ENCODE results near the gene POLE2.
"Not testable (repeated sequence)": the region's sequence is repeated elsewhere in the genome, so short reads cannot be mapped to it uniquely, and the experiment has no call there.

Gene POLE2

DNA sequence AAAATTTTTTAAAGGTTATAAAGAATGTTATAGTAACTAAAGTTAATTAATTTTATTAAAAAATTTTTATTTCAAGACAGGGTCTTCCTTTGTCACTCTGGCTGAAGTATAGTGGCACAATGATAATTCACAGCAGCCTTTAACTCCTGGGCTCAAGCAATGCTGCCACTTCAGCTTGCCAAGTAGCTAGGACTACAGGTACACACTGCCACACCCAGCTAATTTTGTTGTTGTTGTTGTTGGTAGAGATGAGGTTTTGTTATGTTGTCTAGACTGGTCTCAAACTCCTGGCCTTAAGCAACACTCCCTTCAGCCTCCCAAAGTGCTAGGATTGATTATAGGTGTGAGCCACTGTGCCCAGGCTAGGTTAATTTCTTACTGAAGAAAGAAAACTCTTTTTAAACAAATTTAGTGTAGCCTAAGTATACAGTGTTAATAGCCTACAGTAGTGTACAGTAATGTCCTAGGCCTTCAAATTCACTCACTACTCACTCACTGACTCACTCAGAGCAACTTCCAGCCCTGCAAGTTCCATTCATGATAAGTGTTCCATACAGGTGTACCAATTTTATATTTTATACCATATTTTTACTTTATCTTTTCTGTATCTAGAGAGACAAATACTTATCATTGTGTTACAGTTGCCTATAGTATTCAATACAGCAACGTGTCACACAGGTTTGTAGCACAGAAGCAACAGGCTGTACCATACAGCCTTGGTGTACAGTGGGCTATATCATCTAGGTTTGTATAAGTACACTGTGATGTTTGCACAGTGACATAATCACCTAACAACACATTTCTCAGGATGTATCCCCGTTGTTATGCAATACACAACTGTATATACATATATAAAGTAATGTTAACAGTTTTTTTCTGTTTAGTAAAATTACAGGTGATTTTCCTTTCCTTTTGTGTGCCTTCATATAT is 28.2 kb downstream of the POLE2 start:
- no peak for DNase-seq (ENCODE audit: low spot score)

DNA sequence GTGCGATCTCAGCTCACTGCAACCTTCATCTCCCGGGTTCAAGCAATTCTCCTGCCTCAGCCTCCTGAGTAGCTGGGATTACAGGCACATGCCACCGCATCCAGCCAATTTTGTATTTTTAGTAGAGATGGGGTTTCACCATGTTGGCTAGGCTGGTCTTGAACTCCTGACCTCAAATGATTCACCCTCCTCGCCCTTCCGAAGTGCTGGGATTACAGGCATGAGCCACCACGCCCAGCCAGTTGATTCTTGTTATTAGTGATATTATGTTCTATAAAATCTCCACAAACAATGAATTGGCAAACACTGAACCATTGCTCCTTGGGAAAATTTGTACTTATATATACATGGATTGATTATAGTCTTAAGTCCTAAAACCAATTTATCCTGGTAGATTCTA is 30.5 kb downstream of the POLE2 start:
- not testable (repeated sequence) for DNase-seq (ENCODE audit: low spot score)

DNA sequence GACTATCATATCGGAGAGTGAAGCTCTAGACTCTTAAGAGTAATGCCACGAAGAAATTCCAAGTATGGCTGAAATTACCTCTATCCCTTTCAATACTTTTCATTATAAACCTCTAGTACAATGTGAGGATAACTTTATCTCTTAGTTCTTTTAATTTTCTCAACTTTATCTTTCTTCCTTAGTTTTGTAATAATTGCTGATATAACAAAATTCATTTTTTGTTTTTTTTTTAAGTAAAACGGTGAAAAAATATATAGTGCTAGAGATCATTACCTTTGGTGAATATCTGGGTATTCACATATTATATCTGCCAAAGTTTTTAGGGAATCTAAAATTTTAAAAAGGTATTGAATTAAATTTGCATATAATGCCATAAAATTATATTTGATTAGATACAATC is 33.5 kb downstream of the POLE2 start:
- no peak for DNase-seq (ENCODE audit: low spot score)

DNA sequence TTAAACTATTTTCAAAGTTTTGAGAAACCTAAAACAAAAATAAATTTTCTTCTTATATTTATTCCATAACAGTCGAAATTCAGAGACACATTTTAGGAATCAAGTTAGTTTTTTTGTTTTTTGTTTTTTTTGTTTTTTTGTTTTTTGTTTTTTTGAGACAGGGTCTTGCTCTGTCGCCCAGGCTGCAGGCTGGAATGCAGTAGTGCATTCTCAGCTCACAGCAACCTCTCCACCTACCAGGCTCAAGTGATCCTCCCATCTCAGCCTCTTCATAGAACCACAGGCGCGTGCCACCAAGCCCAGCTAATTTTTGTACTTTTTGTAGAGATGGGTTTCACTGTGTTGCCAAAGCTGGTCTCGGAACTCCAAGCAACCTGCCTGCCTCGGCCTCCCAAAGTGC is 34.5 kb downstream of the POLE2 start:
- DNase-seq (ENCODE audit: low spot score) = no peak

DNA sequence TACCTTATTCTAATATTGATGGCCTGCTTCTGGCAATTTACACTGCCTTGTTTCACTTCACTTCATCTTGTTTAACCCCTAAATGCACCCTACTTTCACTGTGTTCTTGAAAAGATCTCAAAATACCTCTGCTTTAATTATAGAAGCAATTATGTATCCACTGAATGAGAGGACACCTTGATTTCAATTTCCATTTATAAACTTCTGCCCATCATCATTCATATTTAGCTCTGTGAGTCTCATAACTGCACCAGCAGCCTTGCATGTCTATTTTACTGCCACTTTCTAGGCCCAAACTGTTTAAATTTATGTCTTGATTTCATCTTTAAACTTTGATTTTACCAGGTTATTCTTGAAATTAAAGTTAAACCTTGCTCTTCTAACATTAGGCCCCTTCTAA is 45.9 kb downstream of the POLE2 start:
- DNase-seq (ENCODE audit: low spot score) = no peak

DNA sequence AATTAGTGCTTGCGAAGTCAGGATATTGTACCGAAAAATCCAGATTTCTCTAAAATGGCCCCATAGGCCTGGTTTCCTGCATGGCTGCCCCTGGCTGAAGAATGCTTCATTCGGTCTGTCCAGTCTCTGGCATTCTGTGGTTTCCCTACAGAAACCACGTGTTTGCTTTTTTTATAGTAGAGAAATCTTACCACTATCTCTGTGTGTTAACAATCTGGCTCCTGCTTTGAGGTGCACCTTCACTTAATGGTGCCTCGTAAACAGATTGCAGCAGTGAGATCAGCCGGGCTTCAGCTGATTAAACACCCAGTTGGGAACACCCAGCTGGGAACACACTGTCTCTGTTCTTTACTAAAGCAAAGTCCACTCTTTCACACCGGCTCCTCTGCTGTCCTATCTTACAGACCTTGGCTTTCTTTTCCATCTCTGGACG is 46.3 kb downstream of the POLE2 start:
- peak; percentile 10 for DNase-seq (ENCODE audit: low spot score)

DNA sequence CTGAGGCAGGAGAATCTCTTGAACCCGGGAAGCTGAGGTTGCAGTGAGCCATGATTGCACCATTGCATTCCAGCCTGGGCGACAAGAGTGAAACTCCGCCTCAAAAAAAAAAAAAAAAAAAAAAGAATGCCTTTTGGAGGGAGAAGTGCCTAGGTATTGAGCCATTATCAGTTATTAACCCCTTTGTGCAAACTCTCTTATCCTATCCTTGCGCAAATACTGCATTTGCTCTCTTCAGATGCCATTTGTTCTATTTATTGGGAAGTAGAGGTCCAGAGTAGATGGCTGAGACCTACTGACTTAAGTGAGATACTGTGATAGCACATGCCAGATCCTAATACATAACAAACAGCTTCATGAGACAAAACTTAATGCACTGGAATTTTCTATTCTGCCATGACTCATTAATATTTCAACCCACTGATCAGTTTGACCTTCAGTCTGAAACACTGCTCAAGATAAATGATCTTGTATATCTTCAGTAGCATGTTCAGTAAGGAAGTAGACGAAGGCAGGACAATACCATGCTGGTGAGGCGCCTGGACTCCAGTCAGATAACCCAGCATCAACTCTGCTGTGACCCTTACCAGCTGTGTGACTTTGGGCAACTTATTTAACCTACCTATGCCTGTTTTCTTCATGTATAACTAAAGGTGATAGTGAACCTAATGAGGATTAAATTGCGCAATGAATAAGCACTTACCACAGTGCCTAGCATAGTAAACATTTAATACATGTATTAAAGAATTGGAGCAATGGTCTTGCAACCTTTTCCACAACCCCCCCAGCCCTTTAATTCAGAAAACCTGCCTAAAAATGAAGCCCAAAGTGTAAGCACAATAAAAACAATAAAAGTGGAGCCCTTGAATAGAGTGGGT is 47.2 kb downstream of the POLE2 start:
- DNase-seq (ENCODE audit: low spot score) = no peak

DNA sequence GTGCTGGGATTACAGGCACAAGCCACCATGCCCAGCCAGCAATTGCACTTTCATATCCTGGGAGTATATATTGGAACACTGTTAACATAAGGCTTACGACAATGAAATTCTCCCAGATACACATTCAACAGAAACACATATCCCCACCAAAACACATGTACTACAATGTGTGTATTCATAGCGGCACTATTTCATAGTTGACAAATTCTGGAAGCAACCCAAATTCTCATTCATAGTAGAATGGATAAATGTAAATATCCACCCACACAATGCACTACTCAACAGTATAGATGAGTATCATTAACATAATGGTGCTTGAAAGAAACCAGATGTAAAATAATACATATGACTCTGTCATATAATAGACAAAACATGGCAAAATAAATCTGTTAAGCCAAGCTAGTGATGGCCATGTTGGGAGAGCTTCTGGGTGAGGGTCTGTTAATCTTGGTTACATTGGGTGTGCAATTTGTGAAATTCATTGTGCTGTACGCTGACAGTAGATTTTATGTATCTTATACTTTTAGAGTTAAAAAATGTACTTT is 50.4 kb downstream of the POLE2 start:
- DNase-seq (ENCODE audit: low spot score) = no peak

DNA sequence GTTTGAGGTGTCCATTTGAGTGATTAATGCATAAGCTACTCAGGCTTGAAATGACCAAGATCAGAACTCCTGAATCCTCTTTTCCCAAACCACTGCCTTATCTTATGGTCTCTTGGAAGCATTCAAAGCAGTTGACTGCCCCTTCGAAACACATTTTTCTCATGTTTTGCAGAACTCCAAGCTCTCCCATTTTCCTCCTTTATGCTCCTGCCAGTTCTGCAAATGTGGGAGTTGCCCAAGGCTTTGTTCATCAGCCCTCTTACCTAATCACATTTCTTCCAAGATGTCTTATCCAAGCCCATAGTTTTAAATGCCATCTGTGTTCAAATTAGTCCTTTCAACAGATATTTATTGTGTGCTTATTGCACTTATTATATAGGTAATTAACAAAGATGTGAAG is 51.1 kb downstream of the POLE2 start:
- DNase-seq (ENCODE audit: low spot score) = no peak

DNA sequence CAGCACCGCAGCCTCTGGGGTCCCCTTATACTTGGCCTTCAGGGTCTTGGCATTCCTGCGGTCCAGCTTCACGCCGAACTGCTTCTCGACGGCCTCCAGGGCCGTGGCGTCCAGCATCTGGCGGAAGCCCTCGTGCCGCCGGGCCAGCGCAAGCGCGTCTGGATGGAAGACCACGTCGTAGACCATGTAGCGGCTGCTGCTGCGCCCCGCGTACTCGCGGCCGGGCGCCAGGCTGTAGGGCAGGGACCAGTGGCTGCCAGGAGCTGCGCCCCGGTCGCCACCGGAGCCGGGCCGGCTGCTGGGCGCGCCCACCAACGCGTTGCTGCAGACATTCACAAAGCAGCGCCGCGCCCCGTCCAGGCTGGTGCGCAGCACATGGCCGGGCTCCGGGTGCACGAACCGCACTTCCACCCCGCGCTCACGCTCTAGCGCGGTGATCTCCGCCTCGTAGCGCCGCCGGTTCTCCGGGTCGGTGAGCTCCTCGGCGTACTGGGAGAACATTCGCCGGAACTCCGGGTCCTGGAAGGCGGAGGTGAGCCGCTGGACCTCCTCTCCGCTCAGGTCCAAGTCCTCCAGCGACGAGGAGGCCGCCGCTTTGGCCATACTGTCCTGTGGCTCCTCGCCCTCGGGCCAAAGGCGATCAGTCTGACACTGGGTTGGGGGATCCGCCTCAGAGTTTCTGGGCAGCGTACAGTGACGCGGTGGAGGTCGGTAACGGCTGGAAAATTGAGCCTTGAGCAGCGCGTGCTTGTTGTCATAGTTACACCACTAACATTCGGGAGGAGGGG is 53.3 kb downstream of the POLE2 start, which contains the start of gene DNAAF2:
Gene DNAAF2, minus strand, starts transcription at position 698 of the 788 bp plus-strand sequence. Its CDS starts 95 bp downstream, at position 603.
- peak; percentile 76 for DNase-seq (ENCODE audit: low spot score)

DNA sequence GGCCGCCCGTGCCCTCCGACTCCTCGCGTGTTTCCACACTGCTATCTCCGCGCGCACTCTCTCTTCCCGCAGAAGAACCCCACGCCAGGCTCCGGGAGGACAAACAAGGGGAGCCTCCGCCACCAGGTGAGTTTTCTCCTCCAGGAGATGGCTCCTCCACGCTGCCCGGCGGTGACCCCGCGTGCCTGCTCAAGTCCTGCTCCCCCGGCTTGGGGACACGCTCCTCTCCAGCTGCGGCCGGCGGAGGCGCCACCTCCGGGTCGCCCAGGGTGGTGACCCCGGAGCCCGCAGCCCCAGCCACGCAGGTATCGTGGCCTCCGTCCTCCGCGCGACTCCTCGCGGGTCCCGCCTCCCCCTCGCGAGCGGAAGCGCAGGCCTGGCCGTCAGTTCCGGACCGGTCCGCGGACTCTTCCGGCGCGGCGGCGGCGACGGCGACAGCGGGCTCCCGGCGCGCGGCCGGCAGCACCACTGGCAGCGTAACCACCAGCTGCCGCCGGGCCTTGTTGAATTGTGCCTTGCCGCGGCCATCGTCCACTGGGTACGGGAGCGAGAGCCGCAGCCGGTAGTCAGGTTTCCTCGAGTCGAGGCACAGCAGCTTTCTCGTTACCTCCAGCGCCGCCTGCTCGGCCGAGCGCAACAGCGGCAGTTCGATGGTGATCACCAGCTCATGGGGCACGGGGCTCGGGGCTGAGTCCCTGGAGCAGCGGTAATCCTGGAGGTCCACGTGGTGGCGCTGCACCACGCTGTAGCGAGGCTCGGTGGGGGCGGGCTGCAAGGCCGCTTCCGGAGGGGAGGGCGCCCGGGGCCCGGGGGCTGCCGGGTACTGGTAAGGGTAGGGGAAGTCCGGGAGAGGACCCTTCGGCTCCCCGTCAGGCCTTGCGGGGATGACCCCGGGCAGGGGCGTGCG is 54.1 kb downstream of the POLE2 start:
- DNase-seq (ENCODE audit: low spot score) = peak; percentile 94

DNA sequence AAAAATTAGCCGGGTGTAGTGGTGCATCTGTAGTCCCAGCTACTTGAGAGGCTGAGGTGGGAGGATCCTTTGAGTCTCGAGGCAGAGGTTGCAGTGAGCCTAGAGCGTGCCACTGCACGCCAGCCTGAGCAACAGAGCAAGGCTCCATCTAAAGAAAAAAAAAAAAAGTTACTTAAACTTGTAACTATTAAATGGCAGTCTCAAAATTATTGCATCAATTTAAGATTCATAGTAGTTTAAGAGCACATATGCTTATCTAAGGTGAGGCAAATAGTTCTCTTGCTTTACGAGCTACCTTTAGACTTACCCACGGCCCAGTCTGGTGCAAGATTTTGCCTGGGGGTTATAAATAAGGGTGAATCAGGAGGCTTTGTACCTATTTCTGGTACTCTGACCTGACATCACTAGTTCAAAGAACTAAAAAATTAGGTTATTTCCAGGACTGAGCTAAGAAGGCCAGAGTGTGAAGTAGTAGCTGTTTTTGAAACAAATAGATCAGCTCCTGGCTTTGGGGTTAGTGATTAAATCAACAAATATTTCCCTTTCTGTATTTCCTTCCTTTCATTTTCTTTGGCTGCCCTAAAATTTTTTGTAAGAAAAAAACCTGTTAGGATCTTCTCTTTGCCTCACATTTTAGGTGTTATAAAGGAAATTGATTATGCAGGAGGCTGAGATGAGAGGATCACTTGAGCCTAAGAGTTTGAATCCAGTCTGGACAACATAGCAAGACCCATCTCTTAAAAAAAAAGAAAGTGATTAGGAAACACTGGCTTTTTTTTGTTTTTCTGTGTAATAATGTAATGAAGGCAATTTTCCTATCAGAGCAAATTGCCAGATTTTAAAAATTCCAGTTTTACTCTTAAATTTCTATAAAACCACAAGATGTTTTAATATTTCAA is 63.8 kb downstream of the POLE2 start:
- DNase-seq (ENCODE audit: low spot score) = no peak

DNA sequence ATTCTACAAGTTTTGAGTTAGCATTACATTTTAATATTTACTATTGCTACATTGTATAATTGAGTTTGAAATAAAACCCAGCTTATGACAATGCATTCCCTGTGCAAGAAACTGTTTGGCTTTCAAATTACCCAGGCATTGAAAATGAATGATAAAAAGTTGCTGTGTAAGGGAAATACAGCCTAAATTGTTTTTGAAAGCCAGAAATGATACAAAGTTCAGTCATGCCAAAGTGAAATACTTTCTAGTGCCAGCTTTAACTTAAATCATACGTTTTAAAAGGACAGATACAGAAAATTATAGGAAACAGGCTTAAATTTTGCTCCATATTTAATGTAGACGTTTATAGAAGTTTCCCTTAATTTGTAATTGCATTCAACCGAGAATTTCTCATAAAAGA is 64.6 kb downstream of the POLE2 start:
- no peak for DNase-seq (ENCODE audit: low spot score)

DNA sequence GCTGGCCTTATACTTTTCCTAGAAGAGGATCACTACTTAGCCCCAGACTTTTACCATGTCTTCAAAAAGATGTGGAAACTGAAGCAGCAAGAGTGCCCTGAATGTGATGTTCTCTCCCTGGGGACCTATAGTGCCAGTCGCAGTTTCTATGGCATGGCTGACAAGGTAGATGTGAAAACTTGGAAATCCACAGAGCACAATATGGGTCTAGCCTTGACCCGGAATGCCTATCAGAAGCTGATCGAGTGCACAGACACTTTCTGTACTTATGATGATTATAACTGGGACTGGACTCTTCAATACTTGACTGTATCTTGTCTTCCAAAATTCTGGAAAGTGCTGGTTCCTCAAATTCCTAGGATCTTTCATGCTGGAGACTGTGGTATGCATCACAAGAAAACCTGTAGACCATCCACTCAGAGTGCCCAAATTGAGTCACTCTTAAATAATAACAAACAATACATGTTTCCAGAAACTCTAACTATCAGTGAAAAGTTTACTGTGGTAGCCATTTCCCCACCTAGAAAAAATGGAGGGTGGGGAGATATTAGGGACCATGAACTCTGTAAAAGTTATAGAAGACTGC is 65.9 kb downstream of the POLE2 start:
- DNase-seq (ENCODE audit: low spot score) = no peak

DNA sequence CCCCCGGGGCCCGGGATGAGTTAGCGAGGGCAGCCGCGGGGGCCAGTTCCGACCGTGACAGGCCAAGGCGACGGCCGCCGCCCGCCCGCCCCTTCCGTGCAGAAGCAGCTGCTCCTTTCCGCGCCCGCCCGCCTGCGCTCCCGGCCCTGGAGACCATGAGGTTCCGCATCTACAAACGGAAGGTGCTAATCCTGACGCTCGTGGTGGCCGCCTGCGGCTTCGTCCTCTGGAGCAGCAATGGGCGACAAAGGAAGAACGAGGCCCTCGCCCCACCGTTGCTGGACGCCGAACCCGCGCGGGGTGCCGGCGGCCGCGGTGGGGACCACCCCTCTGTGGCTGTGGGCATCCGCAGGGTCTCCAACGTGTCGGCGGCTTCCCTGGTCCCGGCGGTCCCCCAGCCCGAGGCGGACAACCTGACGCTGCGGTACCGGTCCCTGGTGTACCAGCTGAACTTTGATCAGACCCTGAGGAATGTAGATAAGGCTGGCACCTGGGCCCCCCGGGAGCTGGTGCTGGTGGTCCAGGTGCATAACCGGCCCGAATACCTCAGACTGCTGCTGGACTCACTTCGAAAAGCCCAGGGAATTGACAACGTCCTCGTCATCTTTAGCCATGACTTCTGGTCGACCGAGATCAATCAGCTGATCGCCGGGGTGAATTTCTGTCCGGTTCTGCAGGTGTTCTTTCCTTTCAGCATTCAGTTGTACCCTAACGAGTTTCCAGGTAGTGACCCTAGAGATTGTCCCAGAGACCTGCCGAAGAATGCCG is 66.7 kb downstream of the POLE2 start:
- DNase-seq (ENCODE audit: low spot score) = peak; percentile 55

DNA sequence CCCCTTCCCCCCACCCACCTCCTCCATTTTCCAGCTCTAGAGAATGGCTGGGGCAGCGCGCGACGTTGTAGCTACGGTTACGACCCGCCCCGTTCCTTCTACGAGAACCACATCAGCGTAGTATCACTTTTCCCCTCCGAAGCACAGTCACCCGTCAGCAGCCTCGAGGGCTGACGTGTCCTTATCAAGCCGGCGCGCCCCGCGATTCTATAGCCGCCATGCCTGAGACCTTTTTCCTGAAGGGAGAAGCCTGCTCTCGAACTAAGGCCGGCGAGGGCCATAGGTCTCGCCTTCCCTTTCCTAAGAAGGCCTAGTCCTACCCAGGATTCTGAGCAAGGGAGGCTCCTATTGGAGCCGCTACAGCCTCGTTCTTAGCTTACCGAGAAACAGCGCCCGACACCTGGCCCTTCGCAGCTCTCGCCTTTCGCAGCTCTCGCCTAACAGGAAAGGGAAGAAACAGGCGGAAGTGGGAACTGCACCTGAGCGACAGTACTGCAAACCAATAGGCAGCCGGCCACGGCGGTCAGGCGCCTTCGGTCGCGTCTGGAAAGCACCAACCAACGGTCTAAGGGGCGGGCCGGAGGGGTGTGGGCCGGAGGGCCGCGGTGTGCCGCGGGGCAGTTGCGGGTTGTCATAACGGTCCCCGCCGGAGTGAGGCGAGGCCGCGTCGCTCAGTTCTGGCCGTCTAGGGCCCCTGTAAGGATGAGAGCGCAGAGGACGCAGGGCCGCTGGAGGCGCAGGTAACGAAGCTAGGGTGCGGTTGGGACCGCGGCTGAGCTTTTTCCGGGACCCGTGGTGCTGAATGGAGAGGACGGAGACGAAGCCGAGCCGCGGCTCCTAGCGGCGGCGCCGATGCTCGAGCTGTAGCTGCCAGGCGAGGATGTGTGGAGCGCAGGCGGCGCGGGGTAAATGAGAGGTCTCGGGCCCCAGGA is 67.6 kb downstream of the POLE2 start, which contains the start of the genes MGAT2 and RPL36AL:
Gene MGAT2, plus strand, starts transcription at position 618 of the 932 bp plus-strand sequence. CDS start 470 bp downstream, outside the sequence.
Gene RPL36AL, minus strand, starts transcription at position 445 of the 932 bp plus-strand sequence. CDS start 1,522 bp downstream, outside the sequence.
- DNase-seq (ENCODE audit: low spot score) = peak; percentile 98

DNA sequence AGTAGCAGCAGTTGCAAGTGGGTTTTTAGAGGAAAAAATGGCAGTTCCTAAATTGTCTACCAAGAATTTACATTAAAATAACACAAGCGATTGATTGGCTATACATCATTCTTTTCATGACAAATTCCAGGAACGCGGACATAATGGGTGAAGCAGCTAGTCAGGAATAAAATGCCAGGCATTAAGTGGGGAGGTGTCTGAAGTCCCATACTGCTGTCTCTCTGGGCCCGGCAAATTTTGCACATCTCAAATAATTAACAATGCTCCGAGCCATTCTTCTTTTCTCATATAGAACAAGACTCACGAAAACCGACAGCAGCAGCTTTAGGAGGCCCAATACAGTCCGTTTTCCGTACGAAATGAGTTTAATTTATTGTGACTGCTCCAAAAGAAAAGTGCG is 68.3 kb downstream of the POLE2 start:
- no peak for DNase-seq (ENCODE audit: low spot score)

Measured in AG20443 (cell line).